Measurements from ENCODE around the gene MDFIC. TPM values are rescaled to one million over a fixed set of nuclear protein-coding genes. Genes with fewer than 3 reads are reported as not detected.

The MDFIC gene
- total RNA-seq, 4 donors from 2014 or later = 46.7 to 176 (median 79.2) TPM

GRCh38 chr7:115009139-115009538 is 87.2 kb downstream of the MDFIC start:
- ATAC-seq (ENCODE audit: low FRiP score) = peak; percentile 22
- DNase-seq (ENCODE audit: low spot score) = no peak
- no peak for TF ChIP-seq CTCF (IDR thresholded peaks at IDR 0.05)

DNA sequence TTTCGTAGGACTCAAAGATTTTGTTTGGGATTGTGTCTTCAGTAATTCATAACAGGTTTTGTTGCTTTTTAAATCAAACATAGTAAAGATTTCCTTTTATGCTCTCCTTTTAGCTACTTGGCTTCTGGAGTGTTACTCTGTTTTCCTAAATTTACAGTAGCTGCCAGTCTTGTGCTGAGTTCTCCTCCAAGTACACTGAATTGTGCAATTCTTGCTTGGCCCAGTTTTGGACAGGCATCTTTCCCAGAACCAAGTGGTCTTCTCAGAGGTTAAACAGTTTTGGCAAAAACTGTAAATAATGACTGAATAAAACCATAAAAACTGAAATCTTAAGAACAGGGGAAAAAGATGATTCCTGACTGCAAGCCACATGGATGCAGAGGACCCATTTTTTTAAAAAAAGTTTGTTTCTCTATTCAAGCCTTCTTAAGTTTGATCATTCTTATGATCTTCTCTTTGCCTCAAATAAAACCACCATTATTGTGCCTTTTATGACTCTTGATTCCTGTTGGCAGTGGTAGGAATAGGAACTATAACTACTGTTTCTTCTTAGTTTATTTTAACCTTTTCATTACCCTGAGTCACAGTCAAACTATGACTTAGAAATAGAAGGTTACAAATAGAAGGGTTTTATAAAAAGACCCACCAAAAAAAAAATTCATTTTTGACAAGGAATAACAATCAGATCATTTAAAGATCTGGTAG is 88.0 kb downstream of the MDFIC start:
- ATAC-seq (ENCODE audit: low FRiP score) (peak; percentile 41), DNase-seq (ENCODE audit: low spot score) (no peak)
- no peak for TF ChIP-seq CTCF (IDR thresholded peaks at IDR 0.05)

DNA sequence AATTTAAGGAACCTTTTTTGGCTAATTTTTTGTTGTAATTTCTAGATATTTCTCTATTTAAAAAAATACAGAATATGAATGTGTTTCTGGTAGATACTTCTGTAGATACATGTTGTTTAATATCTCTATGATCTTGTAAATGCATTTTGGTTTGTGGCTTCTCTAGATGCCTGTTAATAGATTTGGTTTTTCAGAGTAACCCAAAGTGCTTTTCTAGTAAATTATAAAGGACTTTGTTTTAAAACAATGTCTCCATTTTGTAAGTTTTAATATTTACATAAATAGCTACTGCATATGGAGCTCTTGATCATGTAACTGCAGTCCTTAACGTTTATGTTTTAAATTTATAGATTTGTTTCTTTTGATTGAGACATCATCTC is 88.5 kb downstream of the MDFIC start:
- ATAC-seq (ENCODE audit: low FRiP score) (no peak), DNase-seq (ENCODE audit: low spot score) (no peak)
- TF ChIP-seq CTCF (IDR thresholded peaks at IDR 0.05) = no peak

- no peak for TF ChIP-seq CTCF (IDR thresholded peaks at IDR 0.05)
- DNase-seq (ENCODE audit: low spot score) (no peak), ATAC-seq (ENCODE audit: low FRiP score) (no peak)
Measured at GRCh38 chr7:115013886-115014285, 92.0 kb downstream of the MDFIC start.

- no peak for TF ChIP-seq CTCF (IDR thresholded peaks at IDR 0.05)
- DNase-seq (ENCODE audit: low spot score) (no peak), ATAC-seq (ENCODE audit: low FRiP score) (no peak)
Measured at GRCh38 chr7:115014794-115015193, 92.9 kb downstream of the MDFIC start.

DNA sequence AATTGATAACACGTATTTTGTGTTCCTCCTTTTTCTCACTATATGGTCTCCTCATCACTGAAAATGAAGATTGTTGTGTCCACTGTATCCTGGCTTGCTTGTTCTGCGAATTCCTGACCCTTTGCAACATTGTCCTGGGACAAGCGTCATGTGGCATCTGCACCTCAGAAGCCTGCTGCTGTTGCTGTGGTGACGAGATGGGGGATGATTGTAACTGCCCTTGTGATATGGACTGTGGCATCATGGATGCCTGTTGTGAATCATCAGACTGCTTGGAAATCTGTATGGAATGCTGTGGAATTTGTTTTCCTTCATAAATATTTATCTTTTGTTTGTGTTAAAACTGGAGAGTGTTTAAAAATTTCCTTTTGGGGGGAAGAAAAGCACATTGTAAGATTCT is 93.7 kb downstream of the MDFIC start:
- TF ChIP-seq CTCF (IDR thresholded peaks at IDR 0.05) = no peak
- no peak for ATAC-seq (ENCODE audit: low FRiP score)
- DNase-seq (ENCODE audit: low spot score) = no peak

DNA sequence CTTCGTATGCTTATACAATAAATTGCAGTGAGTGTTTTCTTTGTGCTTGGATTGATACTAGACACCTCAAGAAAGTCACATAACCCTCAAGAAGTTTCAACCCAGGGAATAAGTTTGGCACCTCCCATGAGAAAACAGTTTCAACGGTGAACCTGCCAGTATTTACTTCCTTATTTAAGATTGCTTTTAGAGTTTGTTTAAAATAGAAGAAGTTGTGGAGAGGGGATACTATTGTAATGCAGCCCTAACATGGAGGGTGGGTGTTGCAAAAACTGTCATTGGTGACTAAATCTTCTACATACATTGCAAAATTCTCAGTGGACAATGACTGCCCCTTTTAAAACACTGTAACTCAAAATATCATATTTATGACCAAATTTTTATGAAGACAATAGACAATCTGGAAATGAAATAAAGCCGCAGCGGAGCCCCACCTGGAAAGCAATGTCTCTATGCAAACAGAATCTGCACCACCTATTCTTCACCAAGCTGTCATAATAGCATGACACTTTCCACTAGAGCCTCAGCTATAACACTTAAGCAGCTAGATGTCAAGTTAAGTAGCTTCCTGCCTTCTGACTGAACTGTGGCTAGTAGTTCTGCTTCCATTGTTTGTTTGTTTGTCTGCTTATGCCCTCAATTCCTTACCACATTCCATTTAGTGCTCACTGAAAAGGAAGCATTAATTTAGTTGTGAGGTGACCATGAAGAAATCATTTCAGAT is 98.2 kb downstream of the MDFIC start:
- ATAC-seq (ENCODE audit: low FRiP score) (no peak), DNase-seq (ENCODE audit: low spot score) (no peak)
- TF ChIP-seq CTCF (IDR thresholded peaks at IDR 0.05) = no peak

Data from omental fat pad (tissue), 4 donors.